HEK293 (cell line): Measurements from ENCODE around the gene ACADVL.

ENCODE experiments used
- OSR2 ChIP-seq: fragments of 450-650 bp; formaldehyde crosslinking; IDR thresholded peaks from 2 replicates; pipeline ENCODE4 v1.5.1; 2016; ENCODE audit warnings: missing biosample characterization, missing genetic modification characterization
- PRDM2 ChIP-seq: fragments of 450-650 bp; formaldehyde crosslinking; IDR thresholded peaks from 2 replicates; pipeline ENCODE4 v1.5.1; 2016; ENCODE audit warnings: missing biosample characterization, missing genetic modification characterization, borderline replicate concordance
- RBAK ChIP-seq: fragments of 450-650 bp; formaldehyde crosslinking; IDR thresholded peaks from 2 replicates; pipeline ENCODE4 v1.5.1; 2016; ENCODE audit warnings: missing biosample characterization, missing genetic modification characterization
- SCRT2 ChIP-seq: fragments of 450-650 bp; formaldehyde crosslinking; IDR thresholded peaks from 2 replicates; pipeline ENCODE4 v1.5.1; 2016; ENCODE audit warnings: missing biosample characterization, missing genetic modification characterization
- ZBTB10 ChIP-seq: fragments of 450-650 bp; formaldehyde crosslinking; IDR thresholded peaks from 2 replicates; pipeline ENCODE4 v1.5.1; 2016; ENCODE audit warnings: missing biosample characterization, missing genetic modification characterization
- ZBTB8A ChIP-seq: fragments of 450-650 bp; formaldehyde crosslinking; IDR thresholded peaks from 2 replicates; pipeline ENCODE4 v1.5.1; 2016; ENCODE audit warnings: missing biosample characterization, missing genetic modification characterization
- ZNF324 ChIP-seq: fragments of 450-650 bp; formaldehyde crosslinking; IDR thresholded peaks from 2 replicates; pipeline ENCODE4 v1.5.1; 2016; ENCODE audit warnings: missing biosample characterization, missing genetic modification characterization
- ZNF354C ChIP-seq: fragments of 450-650 bp; formaldehyde crosslinking; IDR thresholded peaks from 2 replicates; pipeline ENCODE4 v1.5.1; 2016; ENCODE audit warnings: missing biosample characterization, missing genetic modification characterization, low read depth, borderline replicate concordance
- ZNF473 ChIP-seq: fragments of 450-650 bp; formaldehyde crosslinking; IDR thresholded peaks from 2 replicates; pipeline ENCODE4 v1.5.1; 2017; ENCODE audit warnings: missing biosample characterization, missing genetic modification characterization
- ZNF610 ChIP-seq: fragments of 450-650 bp; formaldehyde crosslinking; IDR thresholded peaks from 2 replicates; pipeline ENCODE4 v1.5.1; 2016; ENCODE audit warnings: missing biosample characterization, missing genetic modification characterization, borderline replicate concordance
- ZNF664 ChIP-seq: fragments of 450-650 bp; formaldehyde crosslinking; IDR thresholded peaks from 2 replicates; pipeline ENCODE4 v1.5.1; 2016; ENCODE audit warnings: missing biosample characterization, missing genetic modification characterization
- ZNF704 ChIP-seq: fragments of 450-650 bp; formaldehyde crosslinking; IDR thresholded peaks from 2 replicates; pipeline ENCODE4 v1.5.1; 2016; ENCODE audit warnings: missing biosample characterization, missing genetic modification characterization
- ZNF785 ChIP-seq: fragments of 450-650 bp; formaldehyde crosslinking; IDR thresholded peaks from 2 replicates; pipeline ENCODE4 v1.5.1; 2016; ENCODE audit warnings: missing biosample characterization, missing genetic modification characterization
- ZSCAN4 ChIP-seq: fragments of 450-650 bp; formaldehyde crosslinking; IDR thresholded peaks from 2 replicates; pipeline ENCODE4 v1.5.1; 2017; ENCODE audit warnings: missing biosample characterization, missing genetic modification characterization
- TF ChIP-seq, protein P1 (sequence below): fragments of 450-650 bp; formaldehyde crosslinking; IDR thresholded peaks from 2 replicates; pipeline ENCODE4 v1.5.1; 2016; ENCODE audit warnings: missing biosample characterization, missing genetic modification characterization, low read depth
- TF ChIP-seq, protein P2 (sequence below): fragments of 450-650 bp; formaldehyde crosslinking; IDR thresholded peaks from 2 replicates; pipeline ENCODE4 v1.5.1; 2016; ENCODE audit warnings: missing biosample characterization, missing genetic modification characterization
- TF ChIP-seq, protein P3 (sequence below): fragments of 450-650 bp; formaldehyde crosslinking; IDR thresholded peaks from 2 replicates; pipeline ENCODE4 v1.5.1; 2016; ENCODE audit warnings: missing biosample characterization, missing genetic modification characterization
- TF ChIP-seq, protein P4 (sequence below): fragments of 450-650 bp; formaldehyde crosslinking; conservative IDR thresholded peaks from 2 replicates; pipeline ENCODE4 v1.5.1; 2016; ENCODE audit warnings: low read depth, missing biosample characterization, missing genetic modification characterization

Gene ACADVL

DNA sequence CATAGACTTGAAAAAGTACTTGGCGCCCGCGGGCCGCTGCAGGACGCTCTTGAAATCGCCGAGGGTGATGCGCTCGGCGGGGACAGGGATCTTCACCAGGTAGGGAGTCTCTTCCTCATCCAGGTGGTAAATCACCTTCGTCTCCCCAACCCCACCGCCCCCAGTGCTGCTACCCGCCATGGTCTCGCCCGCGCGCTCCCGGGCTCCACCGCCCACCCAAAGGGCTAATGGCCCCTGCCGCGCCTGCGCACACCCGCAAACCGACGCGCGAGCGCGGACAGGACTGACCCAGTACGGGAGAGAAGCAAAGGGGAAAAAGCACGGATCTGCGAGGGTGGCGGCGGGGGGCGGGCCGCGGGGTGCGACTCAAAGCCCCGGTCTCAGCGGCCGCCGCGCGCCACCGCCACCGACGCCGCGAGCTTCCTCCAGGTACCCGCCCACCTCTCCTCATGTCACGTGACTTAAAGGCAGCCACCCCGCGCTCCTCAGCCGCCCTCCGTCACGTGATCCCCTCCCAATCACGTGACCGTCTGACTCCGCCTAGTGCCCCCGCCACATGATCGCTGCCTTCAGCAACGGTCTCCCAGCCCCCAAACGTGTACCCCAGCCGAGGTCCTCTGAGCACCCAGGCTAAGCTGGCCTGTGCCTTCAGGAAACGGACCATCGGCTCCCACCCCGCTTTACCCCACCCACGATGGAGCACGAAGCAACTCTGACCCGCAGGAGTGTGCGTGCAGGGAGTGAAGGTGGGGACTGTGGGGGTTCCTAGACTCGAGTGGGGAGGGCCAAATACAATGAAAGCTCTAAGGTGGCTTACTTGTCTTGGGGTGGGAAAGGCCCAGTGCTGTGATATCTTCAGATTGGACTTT lies 14.6 kb downstream of the ACADVL start, which contains the start of gene DVL2 (continued):
- peak; percentile 67; the same call in 1 of the 2 replicates for TF ChIP-seq ZBTB10
- peak; percentile 86; the same call in 1 of the 2 replicates for TF ChIP-seq ZNF354C (tag by site-specific recombination)
- TF ChIP-seq PRDM2: no peak
- TF ChIP-seq, protein P1, sequence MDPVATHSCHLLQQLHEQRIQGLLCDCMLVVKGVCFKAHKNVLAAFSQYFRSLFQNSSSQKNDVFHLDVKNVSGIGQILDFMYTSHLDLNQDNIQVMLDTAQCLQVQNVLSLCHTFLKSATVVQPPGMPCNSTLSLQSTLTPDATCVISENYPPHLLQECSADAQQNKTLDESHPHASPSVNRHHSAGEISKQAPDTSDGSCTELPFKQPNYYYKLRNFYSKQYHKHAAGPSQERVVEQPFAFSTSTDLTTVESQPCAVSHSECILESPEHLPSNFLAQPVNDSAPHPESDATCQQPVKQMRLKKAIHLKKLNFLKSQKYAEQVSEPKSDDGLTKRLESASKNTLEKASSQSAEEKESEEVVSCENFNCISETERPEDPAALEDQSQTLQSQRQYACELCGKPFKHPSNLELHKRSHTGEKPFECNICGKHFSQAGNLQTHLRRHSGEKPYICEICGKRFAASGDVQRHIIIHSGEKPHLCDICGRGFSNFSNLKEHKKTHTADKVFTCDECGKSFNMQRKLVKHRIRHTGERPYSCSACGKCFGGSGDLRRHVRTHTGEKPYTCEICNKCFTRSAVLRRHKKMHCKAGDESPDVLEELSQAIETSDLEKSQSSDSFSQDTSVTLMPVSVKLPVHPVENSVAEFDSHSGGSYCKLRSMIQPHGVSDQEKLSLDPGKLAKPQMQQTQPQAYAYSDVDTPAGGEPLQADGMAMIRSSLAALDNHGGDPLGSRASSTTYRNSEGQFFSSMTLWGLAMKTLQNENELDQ (tag by site-specific recombination): no peak
- 0 out of 2 replicates have a peak, but pooled peaks have one; percentile 48 for TF ChIP-seq SCRT2 (tag by site-specific recombination)
- TF ChIP-seq, protein P2, sequence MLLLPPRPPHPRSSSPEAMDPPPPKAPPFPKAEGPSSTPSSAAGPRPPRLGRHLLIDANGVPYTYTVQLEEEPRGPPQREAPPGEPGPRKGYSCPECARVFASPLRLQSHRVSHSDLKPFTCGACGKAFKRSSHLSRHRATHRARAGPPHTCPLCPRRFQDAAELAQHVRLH (tag by site-specific recombination): peak; percentile 94
- TF ChIP-seq ZSCAN4: peak; percentile 39; the same call in 1 of the 2 replicates
- TF ChIP-seq, protein P3, sequence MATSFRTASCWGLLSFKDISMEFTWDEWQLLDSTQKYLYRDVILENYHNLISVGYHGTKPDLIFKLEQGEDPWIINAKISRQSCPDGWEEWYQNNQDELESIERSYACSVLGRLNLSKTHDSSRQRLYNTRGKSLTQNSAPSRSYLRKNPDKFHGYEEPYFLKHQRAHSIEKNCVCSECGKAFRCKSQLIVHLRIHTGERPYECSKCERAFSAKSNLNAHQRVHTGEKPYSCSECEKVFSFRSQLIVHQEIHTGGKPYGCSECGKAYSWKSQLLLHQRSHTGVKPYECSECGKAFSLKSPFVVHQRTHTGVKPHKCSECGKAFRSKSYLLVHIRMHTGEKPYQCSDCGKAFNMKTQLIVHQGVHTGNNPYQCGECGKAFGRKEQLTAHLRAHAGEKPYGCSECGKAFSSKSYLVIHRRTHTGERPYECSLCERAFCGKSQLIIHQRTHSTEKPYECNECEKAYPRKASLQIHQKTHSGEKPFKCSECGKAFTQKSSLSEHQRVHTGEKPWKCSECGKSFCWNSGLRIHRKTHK (tag by site-specific recombination): no peak
- TF ChIP-seq ZNF664: 0 out of 2 replicates have a peak, but pooled peaks have one; percentile 31
- peak; percentile 83; the same call in 1 of the 2 replicates for TF ChIP-seq ZNF324 (tag by site-specific recombination)
- TF ChIP-seq, protein P4, sequence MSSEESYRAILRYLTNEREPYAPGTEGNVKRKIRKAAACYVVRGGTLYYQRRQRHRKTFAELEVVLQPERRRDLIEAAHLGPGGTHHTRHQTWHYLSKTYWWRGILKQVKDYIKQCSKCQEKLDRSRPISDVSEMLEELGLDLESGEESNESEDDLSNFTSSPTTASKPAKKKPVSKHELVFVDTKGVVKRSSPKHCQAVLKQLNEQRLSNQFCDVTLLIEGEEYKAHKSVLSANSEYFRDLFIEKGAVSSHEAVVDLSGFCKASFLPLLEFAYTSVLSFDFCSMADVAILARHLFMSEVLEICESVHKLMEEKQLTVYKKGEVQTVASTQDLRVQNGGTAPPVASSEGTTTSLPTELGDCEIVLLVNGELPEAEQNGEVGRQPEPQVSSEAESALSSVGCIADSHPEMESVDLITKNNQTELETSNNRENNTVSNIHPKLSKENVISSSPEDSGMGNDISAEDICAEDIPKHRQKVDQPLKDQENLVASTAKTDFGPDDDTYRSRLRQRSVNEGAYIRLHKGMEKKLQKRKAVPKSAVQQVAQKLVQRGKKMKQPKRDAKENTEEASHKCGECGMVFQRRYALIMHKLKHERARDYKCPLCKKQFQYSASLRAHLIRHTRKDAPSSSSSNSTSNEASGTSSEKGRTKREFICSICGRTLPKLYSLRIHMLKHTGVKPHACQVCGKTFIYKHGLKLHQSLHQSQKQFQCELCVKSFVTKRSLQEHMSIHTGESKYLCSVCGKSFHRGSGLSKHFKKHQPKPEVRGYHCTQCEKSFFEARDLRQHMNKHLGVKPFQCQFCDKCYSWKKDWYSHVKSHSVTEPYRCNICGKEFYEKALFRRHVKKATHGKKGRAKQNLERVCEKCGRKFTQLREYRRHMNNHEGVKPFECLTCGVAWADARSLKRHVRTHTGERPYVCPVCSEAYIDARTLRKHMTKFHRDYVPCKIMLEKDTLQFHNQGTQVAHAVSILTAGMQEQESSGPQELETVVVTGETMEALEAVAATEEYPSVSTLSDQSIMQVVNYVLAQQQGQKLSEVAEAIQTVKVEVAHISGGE (tag by site-specific recombination): peak; percentile 21
- TF ChIP-seq ZNF610: peak; percentile 92
- TF ChIP-seq ZBTB8A (tag by site-specific recombination): peak; percentile 97
- TF ChIP-seq ZNF704 (tag by site-specific recombination): peak; percentile 87
- TF ChIP-seq ZNF473 (tag by site-specific recombination): no peak
- peak; percentile 36; the same call in 1 of the 2 replicates for TF ChIP-seq OSR2
- no peak; the same call in 1 of the 2 replicates for TF ChIP-seq ZNF785 (tag by site-specific recombination)
- peak; percentile 64; the same call in 1 of the 2 replicates for TF ChIP-seq RBAK
